ENCODE data around the gene LRRIQ1.

LRRIQ1 gene

DNA sequence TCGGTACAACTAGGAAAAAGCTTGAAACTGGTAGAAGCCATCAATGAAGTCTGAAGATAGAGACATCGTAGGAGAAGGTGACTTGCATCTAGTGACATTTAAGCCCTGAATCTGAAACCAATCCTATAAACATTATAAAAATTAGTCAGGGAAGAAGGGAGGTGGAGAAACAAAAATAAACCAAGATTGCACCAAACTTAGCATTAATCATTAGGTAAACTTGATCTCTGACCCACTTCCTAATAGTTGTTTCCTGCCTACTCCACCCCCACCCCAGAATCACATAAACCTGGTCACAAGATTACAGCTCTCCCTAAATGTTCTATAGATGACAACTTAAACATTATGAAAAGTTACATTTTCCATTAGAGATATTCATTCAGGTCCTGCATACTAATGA is 40.5 kb upstream of the LRRIQ1 start:
- peaks cover 30% of the 10 kb centered on the region for H3K79me2 ChIP-seq (ENCODE audit: control insufficient read depth, low read length)
- no peaks in the 10 kb centered on the region for H3K27me3 ChIP-seq (ENCODE audit: control insufficient read depth, low read length)
- H4K20me1 ChIP-seq (ENCODE audit: control insufficient read depth, insufficient read depth, low read depth, low read length) = no peaks in the 10 kb centered on the region
- H3K9me3 ChIP-seq (ENCODE audit: control insufficient read depth, insufficient read depth, low read length) = no peaks in the 10 kb centered on the region
- H3K4me3 ChIP-seq (ENCODE audit: low read length) = no peak overlapping the region
- peaks cover 44% of the 10 kb centered on the region for H3K36me3 ChIP-seq (ENCODE audit: control insufficient read depth, low read length)
- H3F3A ChIP-seq (ENCODE audit: control insufficient read depth, insufficient read depth) = peaks cover 26% of the 10 kb centered on the region
- no peaks in the 10 kb centered on the region for H3K9me2 ChIP-seq (replicated peaks; ENCODE audit: control insufficient read depth, low read length)
- H3K4me2 ChIP-seq (ENCODE audit: low read length) = no peak overlapping the region
- no peak for TF ChIP-seq EZH2phosphoT487 (IDR thresholded peaks at IDR 0.05; ENCODE audit: borderline replicate concordance, low read length)
- TF ChIP-seq, protein P1, sequence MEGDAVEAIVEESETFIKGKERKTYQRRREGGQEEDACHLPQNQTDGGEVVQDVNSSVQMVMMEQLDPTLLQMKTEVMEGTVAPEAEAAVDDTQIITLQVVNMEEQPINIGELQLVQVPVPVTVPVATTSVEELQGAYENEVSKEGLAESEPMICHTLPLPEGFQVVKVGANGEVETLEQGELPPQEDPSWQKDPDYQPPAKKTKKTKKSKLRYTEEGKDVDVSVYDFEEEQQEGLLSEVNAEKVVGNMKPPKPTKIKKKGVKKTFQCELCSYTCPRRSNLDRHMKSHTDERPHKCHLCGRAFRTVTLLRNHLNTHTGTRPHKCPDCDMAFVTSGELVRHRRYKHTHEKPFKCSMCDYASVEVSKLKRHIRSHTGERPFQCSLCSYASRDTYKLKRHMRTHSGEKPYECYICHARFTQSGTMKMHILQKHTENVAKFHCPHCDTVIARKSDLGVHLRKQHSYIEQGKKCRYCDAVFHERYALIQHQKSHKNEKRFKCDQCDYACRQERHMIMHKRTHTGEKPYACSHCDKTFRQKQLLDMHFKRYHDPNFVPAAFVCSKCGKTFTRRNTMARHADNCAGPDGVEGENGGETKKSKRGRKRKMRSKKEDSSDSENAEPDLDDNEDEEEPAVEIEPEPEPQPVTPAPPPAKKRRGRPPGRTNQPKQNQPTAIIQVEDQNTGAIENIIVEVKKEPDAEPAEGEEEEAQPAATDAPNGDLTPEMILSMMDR (IDR thresholded peaks at IDR 0.05; ENCODE audit: low read depth, low read length, poor library complexity, severe bottlenecking) = no peak
- H3K27ac ChIP-seq (ENCODE audit: low read depth, low read length) = no peak overlapping the region; the same call in 1 of the 2 replicates
- peaks cover 46% of the 10 kb centered on the region for H3K4me1 ChIP-seq (ENCODE audit: control insufficient read depth, low read length)

DNA sequence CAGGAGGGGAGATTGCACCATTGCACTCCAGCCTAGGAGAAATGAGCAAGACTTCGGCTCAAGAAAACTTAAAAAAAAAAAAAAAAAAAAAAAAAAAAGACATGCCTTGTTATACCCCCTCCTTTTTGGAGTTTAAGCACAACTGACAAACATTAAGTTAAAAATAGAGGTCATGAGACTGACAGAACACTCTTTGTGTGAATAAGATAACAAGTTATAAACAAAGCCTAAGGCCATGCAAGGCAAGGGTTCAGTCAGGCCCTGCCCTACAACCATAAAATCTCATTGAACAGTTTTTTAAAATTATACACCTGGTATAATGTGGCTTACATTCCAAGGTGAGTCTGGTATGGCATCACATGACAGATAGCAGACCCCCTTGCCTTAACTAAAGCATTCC is 39.4 kb upstream of the LRRIQ1 start:
- no peak overlapping the region for H3K4me2 ChIP-seq (ENCODE audit: low read length)
- H3K27me3 ChIP-seq (ENCODE audit: control insufficient read depth, low read length) = no peaks in the 10 kb centered on the region
- no peaks in the 10 kb centered on the region for H3K9me2 ChIP-seq (replicated peaks; ENCODE audit: control insufficient read depth, low read length)
- no peak overlapping the region for H3K4me3 ChIP-seq (ENCODE audit: low read length)
- no peaks in the 10 kb centered on the region for H4K20me1 ChIP-seq (ENCODE audit: control insufficient read depth, insufficient read depth, low read depth, low read length)
- H3K4me1 ChIP-seq (ENCODE audit: control insufficient read depth, low read length) = peaks cover 41% of the 10 kb centered on the region
- peaks cover 19% of the 10 kb centered on the region for H3K79me2 ChIP-seq (ENCODE audit: control insufficient read depth, low read length)
- no peak overlapping the region for H3K27ac ChIP-seq (ENCODE audit: low read depth, low read length)
- TF ChIP-seq EZH2phosphoT487 (IDR thresholded peaks at IDR 0.05; ENCODE audit: borderline replicate concordance, low read length) = no peak
- TF ChIP-seq, protein P1 (IDR thresholded peaks at IDR 0.05; ENCODE audit: low read depth, low read length, poor library complexity, severe bottlenecking) = no peak
- H3K9me3 ChIP-seq (ENCODE audit: control insufficient read depth, insufficient read depth, low read length) = no peaks in the 10 kb centered on the region
- peaks cover 26% of the 10 kb centered on the region for H3F3A ChIP-seq (ENCODE audit: control insufficient read depth, insufficient read depth)
- peaks cover 38% of the 10 kb centered on the region for H3K36me3 ChIP-seq (ENCODE audit: control insufficient read depth, low read length)

DNA sequence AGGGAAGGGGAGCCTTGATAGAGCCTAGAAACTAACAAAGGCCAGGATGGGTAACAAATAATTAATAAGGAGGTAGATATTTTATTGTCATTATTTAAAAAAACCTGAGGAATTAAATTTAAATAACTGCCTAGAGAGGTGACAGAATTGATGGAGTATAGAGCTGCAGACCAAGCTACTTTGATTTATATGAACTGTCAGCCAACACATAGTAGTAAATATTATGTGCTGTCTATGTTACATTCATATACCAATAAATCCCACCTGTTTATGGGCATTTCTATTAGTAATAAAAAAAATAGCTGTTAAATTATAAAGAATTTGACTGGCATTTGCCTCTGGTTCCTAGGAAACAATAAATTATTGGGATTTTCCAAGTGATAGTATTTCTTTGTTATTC is 37.8 kb upstream of the LRRIQ1 start:
- H3K27me3 ChIP-seq (ENCODE audit: control insufficient read depth, low read length) = no peaks in the 10 kb centered on the region
- H3K36me3 ChIP-seq (ENCODE audit: control insufficient read depth, low read length) = peaks cover 22% of the 10 kb centered on the region
- no peak overlapping the region for H3K4me3 ChIP-seq (ENCODE audit: low read length)
- TF ChIP-seq EZH2phosphoT487 (IDR thresholded peaks at IDR 0.05; ENCODE audit: borderline replicate concordance, low read length) = no peak
- TF ChIP-seq, protein P1 (IDR thresholded peaks at IDR 0.05; ENCODE audit: low read depth, low read length, poor library complexity, severe bottlenecking) = no peak
- H3K4me2 ChIP-seq (ENCODE audit: low read length) = no peak overlapping the region
- peaks cover 25% of the 10 kb centered on the region for H3K4me1 ChIP-seq (ENCODE audit: control insufficient read depth, low read length)
- peaks cover 17% of the 10 kb centered on the region for H3F3A ChIP-seq (ENCODE audit: control insufficient read depth, insufficient read depth)
- H3K9me3 ChIP-seq (ENCODE audit: control insufficient read depth, insufficient read depth, low read length) = no peaks in the 10 kb centered on the region
- no peaks in the 10 kb centered on the region for H4K20me1 ChIP-seq (ENCODE audit: control insufficient read depth, insufficient read depth, low read depth, low read length)
- H3K9me2 ChIP-seq (replicated peaks; ENCODE audit: control insufficient read depth, low read length) = no peaks in the 10 kb centered on the region
- peaks cover 3% of the 10 kb centered on the region for H3K79me2 ChIP-seq (ENCODE audit: control insufficient read depth, low read length)
- no peak overlapping the region for H3K27ac ChIP-seq (ENCODE audit: low read depth, low read length)
